Measurements from ENCODE around the gene LACTB.

Gene LACTB

GRCh38 chr15:63109498-63109897 is 12.2 kb upstream of the LACTB start:
- H3K4me1 ChIP-seq (ENCODE audit: control extremely low read depth in 1 of 4, control insufficient read depth in 4 of 4, insufficient read depth in 4 of 4, low read length in 3 of 4), result peaks cover 0 to 32% (median 2%) of the 10 kb centered on the region in 4 experiments

GRCh38 chr15:63109920-63110319 is 11.7 kb upstream of the LACTB start:
- DNase-seq, result no peak
- WGBS (ENCODE audit: insufficient coverage), result 100% methylated on average over 2 of the region's 2 CpGs
- H3K36me3 ChIP-seq (ENCODE audit: control insufficient read depth in 4 of 4, insufficient read depth in 4 of 4, low read length in 3 of 4), result no peaks in the 10 kb centered on the region
- H3K27ac ChIP-seq (ENCODE audit: insufficient read depth in 1 of 2, low read depth in 1 of 2, low read length in 2 of 2, poor library complexity in 1 of 2, severe bottlenecking in 2 of 2), result no peak overlapping the region
- no peaks in the 10 kb centered on the region for H3K27me3 ChIP-seq (replicated peaks in 2 of 5; ENCODE audit: control insufficient read depth in 4 of 5, insufficient read depth in 5 of 5, low read length in 4 of 5)
- ChIA-PET POLR2A (no interaction called here), CTCF (no interaction called here)
- peaks cover 0 to 3% (median 0%) of the 10 kb centered on the region in 5 experiments for H3K9me3 ChIP-seq (ENCODE audit: control extremely low read depth in 1 of 5, control insufficient read depth in 4 of 5, insufficient read depth in 2 of 5, low read depth in 1 of 5, low read length in 4 of 5)
- H3K4me3 ChIP-seq (ENCODE audit: control insufficient read depth in 1 of 7, extremely low read depth in 1 of 7, insufficient read depth in 4 of 7, low read depth in 2 of 7, low read length in 6 of 7), result no peak overlapping the region
- peaks cover 0 to 28% (median 2%) of the 10 kb centered on the region in 4 experiments for H3K4me1 ChIP-seq (ENCODE audit: control extremely low read depth in 1 of 4, control insufficient read depth in 4 of 4, insufficient read depth in 4 of 4, low read length in 3 of 4)

More at GRCh38 chr15:63109498-63109897, 12.2 kb upstream of the LACTB start:
- Histone ChIP-seq H3K9me3 (ENCODE audit: control extremely low read depth in 1 of 5, control insufficient read depth in 4 of 5, insufficient read depth in 2 of 5, low read depth in 1 of 5, low read length in 4 of 5) (peaks cover 0 to 3% (median 0%) of the 10 kb centered on the region in 5 experiments), H3K27ac (ENCODE audit: insufficient read depth in 1 of 2, low read depth in 1 of 2, low read length in 2 of 2, poor library complexity in 1 of 2, severe bottlenecking in 2 of 2) (no peak overlapping the region), H3K4me3 (ENCODE audit: control insufficient read depth in 1 of 7, extremely low read depth in 1 of 7, insufficient read depth in 4 of 7, low read depth in 2 of 7, low read length in 6 of 7) (no peak overlapping the region), H3K27me3 (replicated peaks in 2 of 5; ENCODE audit: control insufficient read depth in 4 of 5, insufficient read depth in 5 of 5, low read length in 4 of 5) (no peaks in the 10 kb centered on the region), H3K36me3 (ENCODE audit: control insufficient read depth in 4 of 4, insufficient read depth in 4 of 4, low read length in 3 of 4) (no peaks in the 10 kb centered on the region)
- no peak for DNase-seq
- CTCF ChIA-PET, result no interaction called here
- POLR2A ChIA-PET, result no interaction called here
- WGBS (ENCODE audit: insufficient coverage), result 94% methylated on average over 2 of the region's 2 CpGs

- H3K27me3 ChIP-seq (replicated peaks in 2 of 5; ENCODE audit: control insufficient read depth in 4 of 5, insufficient read depth in 5 of 5, low read length in 4 of 5), result no peaks in the 10 kb centered on the region
- H3K4me1 ChIP-seq (ENCODE audit: control extremely low read depth in 1 of 4, control insufficient read depth in 4 of 4, insufficient read depth in 4 of 4, low read length in 3 of 4), result peaks cover 0 to 25% (median 2%) of the 10 kb centered on the region in 4 experiments
- no peaks in the 10 kb centered on the region for H3K36me3 ChIP-seq (ENCODE audit: control insufficient read depth in 4 of 4, insufficient read depth in 4 of 4, low read length in 3 of 4)
- H3K4me3 ChIP-seq (ENCODE audit: control insufficient read depth in 1 of 7, extremely low read depth in 1 of 7, insufficient read depth in 4 of 7, low read depth in 2 of 7, low read length in 6 of 7), result no peak overlapping the region
- no peak overlapping the region for H3K27ac ChIP-seq (ENCODE audit: insufficient read depth in 1 of 2, low read depth in 1 of 2, low read length in 2 of 2, poor library complexity in 1 of 2, severe bottlenecking in 2 of 2)
- peaks cover 0 to under 1% (median 0%) of the 10 kb centered on the region in 5 experiments for H3K9me3 ChIP-seq (ENCODE audit: control extremely low read depth in 1 of 5, control insufficient read depth in 4 of 5, insufficient read depth in 2 of 5, low read depth in 1 of 5, low read length in 4 of 5)
- WGBS (ENCODE audit: insufficient coverage), result 100% methylated on average over 1 of the region's 3 CpGs
- ChIA-PET CTCF (no interaction called here), POLR2A (no interaction called here)
- DNase-seq, result no peak
Measured at GRCh38 chr15:63110428-63111026, 11.1 kb upstream of the LACTB start.

- peaks cover 0 to 25% (median 2%) of the 10 kb centered on the region in 4 experiments for H3K4me1 ChIP-seq (ENCODE audit: control extremely low read depth in 1 of 4, control insufficient read depth in 4 of 4, insufficient read depth in 4 of 4, low read length in 3 of 4)
- no peak overlapping the region for H3K27ac ChIP-seq (ENCODE audit: insufficient read depth in 1 of 2, low read depth in 1 of 2, low read length in 2 of 2, poor library complexity in 1 of 2, severe bottlenecking in 2 of 2)
- H3K36me3 ChIP-seq (ENCODE audit: control insufficient read depth in 4 of 4, insufficient read depth in 4 of 4, low read length in 3 of 4), result no peaks in the 10 kb centered on the region
- ChIA-PET CTCF (no interaction called here), POLR2A (no interaction called here)
- no peaks in the 10 kb centered on the region for H3K9me3 ChIP-seq (ENCODE audit: control extremely low read depth in 1 of 5, control insufficient read depth in 4 of 5, insufficient read depth in 2 of 5, low read depth in 1 of 5, low read length in 4 of 5)
- no peak for DNase-seq
- no peaks in the 10 kb centered on the region for H3K27me3 ChIP-seq (replicated peaks in 2 of 5; ENCODE audit: control insufficient read depth in 4 of 5, insufficient read depth in 5 of 5, low read length in 4 of 5)
- no peak overlapping the region for H3K4me3 ChIP-seq (ENCODE audit: control insufficient read depth in 1 of 7, extremely low read depth in 1 of 7, insufficient read depth in 4 of 7, low read depth in 2 of 7, low read length in 6 of 7)
Measured at GRCh38 chr15:63111481-63111880, 10.2 kb upstream of the LACTB start.

- Histone ChIP-seq H3K27ac (ENCODE audit: insufficient read depth in 1 of 2, low read depth in 1 of 2, low read length in 2 of 2, poor library complexity in 1 of 2, severe bottlenecking in 2 of 2) (no peak overlapping the region), H3K27me3 (replicated peaks in 2 of 5; ENCODE audit: control insufficient read depth in 4 of 5, insufficient read depth in 5 of 5, low read length in 4 of 5) (no peaks in the 10 kb centered on the region), H3K4me3 (ENCODE audit: control insufficient read depth in 1 of 7, extremely low read depth in 1 of 7, insufficient read depth in 4 of 7, low read depth in 2 of 7, low read length in 6 of 7) (no peak overlapping the region), H3K36me3 (ENCODE audit: control insufficient read depth in 4 of 4, insufficient read depth in 4 of 4, low read length in 3 of 4) (no peaks in the 10 kb centered on the region), H3K4me1 (ENCODE audit: control extremely low read depth in 1 of 4, control insufficient read depth in 4 of 4, insufficient read depth in 4 of 4, low read length in 3 of 4) (peaks cover 0 to 25% (median 2%) of the 10 kb centered on the region in 4 experiments), H3K9me3 (ENCODE audit: control extremely low read depth in 1 of 5, control insufficient read depth in 4 of 5, insufficient read depth in 2 of 5, low read depth in 1 of 5, low read length in 4 of 5) (no peaks in the 10 kb centered on the region)
- no CpG with 5 or more reads among the region's 3 CpGs for WGBS (ENCODE audit: insufficient coverage)
- ChIA-PET POLR2A (no interaction called here), CTCF (interaction anchor here (1.7 kb wide), 1 partner anchor 18 kb away, joined by 4 read pairs; no protein-coding TSS in a partner anchor)
- no peak for DNase-seq
Measured at GRCh38 chr15:63112871-63113270, 8.8 kb upstream of the LACTB start.

- no peak overlapping the region for H3K4me3 ChIP-seq (ENCODE audit: control insufficient read depth in 1 of 7, extremely low read depth in 1 of 7, insufficient read depth in 4 of 7, low read depth in 2 of 7, low read length in 6 of 7)
- peaks cover 0 to 7% (median 3%) of the 10 kb centered on the region in 5 experiments for H3K9me3 ChIP-seq (ENCODE audit: control extremely low read depth in 1 of 5, control insufficient read depth in 4 of 5, insufficient read depth in 2 of 5, low read depth in 1 of 5, low read length in 4 of 5)
- no peak for DNase-seq
- no peak overlapping the region for H3K27ac ChIP-seq (ENCODE audit: insufficient read depth in 1 of 2, low read depth in 1 of 2, low read length in 2 of 2, poor library complexity in 1 of 2, severe bottlenecking in 2 of 2)
- 100% methylated on average over 2 of the region's 2 CpGs for WGBS (ENCODE audit: insufficient coverage)
- POLR2A ChIA-PET, result interaction anchor here (0.7 kb wide), 1 partner anchor 930 kb away, joined by 4 read pairs; no protein-coding TSS in a partner anchor
- H3K36me3 ChIP-seq (ENCODE audit: control insufficient read depth in 4 of 4, insufficient read depth in 4 of 4, low read length in 3 of 4), result no peaks in the 10 kb centered on the region
- H3K4me1 ChIP-seq (ENCODE audit: control extremely low read depth in 1 of 4, control insufficient read depth in 4 of 4, insufficient read depth in 4 of 4, low read length in 3 of 4), result peaks cover 0 to 25% (median 2%) of the 10 kb centered on the region in 4 experiments
- CTCF ChIA-PET, result interaction anchor here (0.6 to 1.7 kb wide), 3 partner anchors 20 to 66 kb away, joined by 3 to 4 read pairs (median 3); no protein-coding TSS in a partner anchor
- H3K27me3 ChIP-seq (replicated peaks in 2 of 5; ENCODE audit: control insufficient read depth in 4 of 5, insufficient read depth in 5 of 5, low read length in 4 of 5), result no peaks in the 10 kb centered on the region
Measured at GRCh38 chr15:63114465-63114864, 7.2 kb upstream of the LACTB start.

GRCh38 chr15:63118854-63119253 is 2.8 kb upstream of the LACTB start:
- 100% methylated on average over 2 of the region's 3 CpGs for WGBS (ENCODE audit: insufficient coverage)
- Histone ChIP-seq H3K27ac (ENCODE audit: insufficient read depth in 1 of 2, low read depth in 1 of 2, low read length in 2 of 2, poor library complexity in 1 of 2, severe bottlenecking in 2 of 2) (no peak overlapping the region), H3K27me3 (replicated peaks in 2 of 5; ENCODE audit: control insufficient read depth in 4 of 5, insufficient read depth in 5 of 5, low read length in 4 of 5) (no peaks in the 10 kb centered on the region), H3K4me3 (ENCODE audit: control insufficient read depth in 1 of 7, extremely low read depth in 1 of 7, insufficient read depth in 4 of 7, low read depth in 2 of 7, low read length in 6 of 7) (no peak overlapping the region), H3K9me3 (ENCODE audit: control extremely low read depth in 1 of 5, control insufficient read depth in 4 of 5, insufficient read depth in 2 of 5, low read depth in 1 of 5, low read length in 4 of 5) (peaks cover 0 to 17% (median 12%) of the 10 kb centered on the region in 5 experiments), H3K36me3 (ENCODE audit: control insufficient read depth in 4 of 4, insufficient read depth in 4 of 4, low read length in 3 of 4) (no peaks in the 10 kb centered on the region), H3K4me1 (ENCODE audit: control extremely low read depth in 1 of 4, control insufficient read depth in 4 of 4, insufficient read depth in 4 of 4, low read length in 3 of 4) (peaks cover 2 to 11% (median 6%) of the 10 kb centered on the region in 4 experiments)
- no peak for DNase-seq
- CTCF ChIA-PET, result interaction anchor here (1.4 to 2.0 kb wide), 2 partner anchors 30 to 72 kb away, joined by 3 to 6 read pairs; no protein-coding TSS in a partner anchor
- POLR2A ChIA-PET, result no interaction called here

All from common myeloid progenitor, CD34-positive (primary cell).